GM23248 (cell line): ENCODE measurements around the gene BAIAP2. TPM values are rescaled to one million over a fixed set of nuclear protein-coding genes. Genes with fewer than 3 reads are reported as not detected.

ENCODE experiments used
- DNase-seq: peaks from one replicate; pipeline ENCODE4 v3.0.0-alpha.2; 2015
- H2AFZ ChIP-seq: fragments of 200-600 bp; sonication (generic); 2 replicates; pipeline ENCODE4 v1.6.1; 2016; ENCODE audit warnings: antibody characterized with exemption
- H3F3A ChIP-seq: fragments of 200-600 bp; sonication (generic); 2 replicates; pipeline ENCODE4 v1.6.1; 2016; ENCODE audit warnings: mild to moderate bottlenecking, antibody characterized with exemption, mixed run types; ENCODE audit not compliant: insufficient read depth
- H3K27ac ChIP-seq: fragments of 200-600 bp; sonication (generic); 2 replicates; pipeline ENCODE4 v1.5.1; 2016; ENCODE audit warnings: mild to moderate bottlenecking
- H3K27me3 ChIP-seq: fragments of 200-600 bp; sonication (generic); replicated peaks from 2 replicates; pipeline ENCODE4 v1.6.1; 2016; ENCODE audit warnings: mild to moderate bottlenecking; ENCODE audit not compliant: insufficient read depth
- H3K36me3 ChIP-seq: fragments of 200-600 bp; sonication (generic); 2 replicates; pipeline ENCODE4 v1.6.1; 2016; ENCODE audit warnings: low read depth, mild to moderate bottlenecking
- H3K4me1 ChIP-seq: fragments of 200-600 bp; sonication (generic); 2 replicates; pipeline ENCODE4 v1.6.1; 2016; ENCODE audit warnings: mild to moderate bottlenecking; ENCODE audit not compliant: insufficient read depth
- H3K4me2 ChIP-seq: fragments of 200-600 bp; sonication (generic); one replicate; pipeline ENCODE4 v1.6.1; 2016; ENCODE audit warnings: mild to moderate bottlenecking; ENCODE audit not compliant: unreplicated experiment
- H3K4me3 ChIP-seq: fragments of 200-600 bp; sonication (generic); 2 replicates; pipeline ENCODE4 v1.5.1; 2016; ENCODE audit warnings: mild to moderate bottlenecking
- H3K79me2 ChIP-seq: fragments of 200-600 bp; sonication (generic); 2 replicates; pipeline ENCODE4 v1.6.1; 2016; ENCODE audit warnings: mild to moderate bottlenecking; ENCODE audit not compliant: insufficient read depth
- H3K9ac ChIP-seq: fragments of 200-600 bp; sonication (generic); 2 replicates; pipeline ENCODE4 v1.6.1; 2016; ENCODE audit warnings: mild to moderate bottlenecking
- H3K9me2 ChIP-seq: fragments of 200-600 bp; sonication (generic); 2 replicates; pipeline ENCODE4 v1.6.1; 2016; ENCODE audit warnings: mixed run types, mild to moderate bottlenecking, moderate library complexity; ENCODE audit not compliant: insufficient read depth
- H3K9me3 ChIP-seq: fragments of 200-600 bp; sonication (generic); one replicate; pipeline ENCODE4 v1.6.1; 2017; ENCODE audit warnings: low read depth
- H4K20me1 ChIP-seq: fragments of 200-600 bp; sonication (generic); 2 replicates; pipeline ENCODE4 v1.6.0; 2016; ENCODE audit not compliant: insufficient read depth
- EZH2 ChIP-seq: fragments of 200-600 bp; sonication (generic); IDR thresholded peaks from 2 replicates; pipeline ENCODE4 v1.6.1; 2018; ENCODE audit warnings: antibody characterized with exemption, mild to moderate bottlenecking; ENCODE audit not compliant: insufficient read depth, poor library complexity, severe bottlenecking
- EZH2phosphoT487 ChIP-seq: fragments of 200-600 bp; sonication (generic); IDR thresholded peaks from 2 replicates; pipeline ENCODE4 v1.6.1; 2018; ENCODE audit warnings: antibody characterized with exemption, moderate library complexity, mild to moderate bottlenecking, low read depth; ENCODE audit not compliant: insufficient read depth
- WGBS, 2 experiments: methylation state at CpG; one replicate each; pipeline ENCODE4 v1.1.6; 2015 to 2017; ENCODE audit warnings: low lambda C conversion rate in 2 of 2, low coverage in 1 of 2; ENCODE audit errors: missing lambda C conversion rate in 2 of 2; 5-methylcytosine and 5-hydroxymethylcytosine counted together
- in situ Hi-C: fragments of 300-500 bp; cut with MboI; formaldehyde crosslinking; loops from 2 replicates; pipeline ENCODE4 v1.15.0; 2020
- polyA plus RNA-seq: library from polyadenylated mRNA; unstranded; fragments of >200 nt; fragmentation: Nextera tagmentation; extraction: Ambion mirVana; gene quantifications from 2 replicates; pipeline ENCODE4 v1.2.1, GENCODE V29; 2016
- total RNA-seq: library from RNA; depleted of rRNA; stranded (reverse); fragments of >200 nt; shearing (Covaris generic); gene quantifications from 2 replicates; pipeline ENCODE4 v1.2.3, GENCODE V29; 2014

The BAIAP2 gene
- total and polyA plus RNA-seq, 2 experiments from 2014 or later, result 28.2 to 31.7 TPM

DNA sequence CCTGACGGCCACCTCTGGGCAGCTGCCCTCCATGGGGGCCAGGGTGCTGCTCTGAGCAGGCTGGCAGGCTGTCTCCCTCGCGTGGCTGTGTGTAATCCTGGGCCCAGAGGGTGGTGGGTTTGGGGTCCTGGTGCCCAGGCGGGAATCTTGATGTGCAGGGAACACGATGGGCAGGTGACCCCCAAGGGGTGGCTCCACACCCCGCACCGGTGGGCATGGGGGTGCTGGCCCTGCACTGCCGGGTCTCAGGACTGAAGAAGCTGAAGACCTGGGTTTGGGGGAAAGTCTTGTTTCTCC is 34.7 kb upstream of the BAIAP2 start:
- no peaks in the 10 kb centered on the region for H3K36me3 ChIP-seq
- 82% methylated on average over 8 of the region's 8 CpGs for WGBS, 2 experiments
- peaks cover 27% of the 10 kb centered on the region for H3K27me3 ChIP-seq
- H3K27ac ChIP-seq, result no peak overlapping the region
- no peaks in the 10 kb centered on the region for H4K20me1 ChIP-seq
- no peaks in the 10 kb centered on the region for H3K9me3 ChIP-seq
- no peak overlapping the region for H3K4me2 ChIP-seq
- no peak overlapping the region for H3K9ac ChIP-seq
- no peaks in the 10 kb centered on the region for H3K79me2 ChIP-seq
- H3K9me2 ChIP-seq, result no peaks in the 10 kb centered on the region
- DNase-seq, result no peak
- no peak overlapping the region for H2AFZ ChIP-seq
- TF ChIP-seq EZH2phosphoT487 (no peak), EZH2 (no peak)
- in situ Hi-C loops, result no loop called here
- 0 out of 2 replicates have a peak, but pooled peaks cover 5% of the 10 kb centered on the region for H3K4me1 ChIP-seq
- no peak overlapping the region for H3K4me3 ChIP-seq
- H3F3A ChIP-seq, result no peaks in the 10 kb centered on the region

DNA sequence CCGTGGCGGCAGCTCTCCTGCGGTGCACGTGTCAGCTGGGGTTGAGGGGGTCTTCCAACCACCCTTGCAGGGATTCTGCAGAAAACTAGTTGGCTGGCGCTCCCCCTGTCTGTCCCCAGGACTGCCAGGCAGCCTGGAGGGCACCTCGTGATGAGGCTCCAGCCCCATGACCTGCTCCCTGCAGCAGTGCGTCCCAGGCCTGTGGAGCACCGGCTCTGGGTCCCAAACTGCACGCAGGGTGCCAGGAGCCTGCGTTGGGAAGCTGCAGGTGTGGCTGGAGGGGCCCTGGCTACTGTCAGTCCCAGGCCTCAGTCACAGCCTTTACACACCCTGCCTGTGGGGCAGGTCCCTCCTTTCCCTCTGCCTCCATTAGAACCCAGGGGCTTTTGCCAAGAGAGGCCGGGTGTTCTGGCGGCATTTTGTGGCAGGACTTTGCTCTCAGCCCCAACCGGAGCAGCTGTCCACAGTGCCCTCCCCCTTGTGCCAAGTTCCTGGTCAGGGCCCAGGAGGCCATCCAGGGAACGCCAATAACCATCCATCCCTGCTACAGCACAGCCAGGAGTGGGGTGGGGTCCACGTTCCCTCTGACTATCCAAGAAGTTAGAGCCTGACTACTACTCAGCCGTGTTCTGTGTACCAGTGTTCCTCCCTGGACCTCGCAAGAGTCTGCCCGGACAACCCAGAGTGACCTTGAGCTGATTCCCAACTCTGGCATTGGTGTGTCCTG is 34.2 kb upstream of the BAIAP2 start:
- Histone ChIP-seq H3K27me3 (peaks cover 27% of the 10 kb centered on the region), H3F3A (no peaks in the 10 kb centered on the region), H3K36me3 (no peaks in the 10 kb centered on the region), H3K27ac (no peak overlapping the region), H3K4me3 (no peak overlapping the region), H3K9ac (no peak overlapping the region), H2AFZ (no peak overlapping the region), H3K9me3 (no peaks in the 10 kb centered on the region), H4K20me1 (no peaks in the 10 kb centered on the region), H3K4me2 (no peak overlapping the region), H3K4me1 (0 out of 2 replicates have a peak, but pooled peaks cover 5% of the 10 kb centered on the region), H3K9me2 (no peaks in the 10 kb centered on the region), H3K79me2 (no peaks in the 10 kb centered on the region)
- WGBS, 2 experiments, result 48 to 55% methylated on average over 18 of the region's 18 CpGs
- DNase-seq, result no peak
- in situ Hi-C loops, result no loop called here
- TF ChIP-seq EZH2 (no peak), EZH2phosphoT487 (no peak)

DNA sequence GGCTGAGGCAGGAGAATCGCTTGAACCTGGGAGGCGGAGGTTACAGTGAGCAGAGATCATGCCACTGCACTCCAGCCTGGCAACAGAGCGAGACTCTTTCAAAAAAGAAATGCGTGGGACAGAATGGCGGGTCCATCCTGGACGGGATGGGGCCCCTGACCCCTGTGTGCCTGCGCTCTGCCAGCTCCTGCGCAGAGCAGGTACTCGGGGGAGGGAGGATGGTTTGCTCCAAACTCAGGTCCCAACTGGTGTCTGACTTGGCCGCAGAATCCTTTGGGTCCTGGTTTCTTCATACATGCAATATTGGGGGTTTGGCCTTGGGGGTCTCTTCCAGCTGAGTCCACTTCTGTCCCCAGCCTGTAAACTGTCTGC is 33.0 kb upstream of the BAIAP2 start:
- Histone ChIP-seq H3K27me3 (peaks cover 32% of the 10 kb centered on the region), H3K27ac (no peak overlapping the region), H3K4me3 (no peak overlapping the region), H3K4me1 (0 out of 2 replicates have a peak, but pooled peaks cover 5% of the 10 kb centered on the region), H3K4me2 (peak overlapping the region; percentile 3), H3F3A (peaks cover 4% of the 10 kb centered on the region; the same call in 1 of the 2 replicates), H3K9me3 (no peaks in the 10 kb centered on the region), H3K9me2 (no peaks in the 10 kb centered on the region), H3K36me3 (no peaks in the 10 kb centered on the region), H4K20me1 (no peaks in the 10 kb centered on the region), H3K9ac (no peak overlapping the region), H3K79me2 (no peaks in the 10 kb centered on the region), H2AFZ (no peak overlapping the region)
- no peak for DNase-seq
- WGBS, 2 experiments, result 82 to 84% methylated on average over 8 to 10 of the region's 10 CpGs
- TF ChIP-seq EZH2 (no peak), EZH2phosphoT487 (no peak)
- in situ Hi-C loops, result no loop called here

DNA sequence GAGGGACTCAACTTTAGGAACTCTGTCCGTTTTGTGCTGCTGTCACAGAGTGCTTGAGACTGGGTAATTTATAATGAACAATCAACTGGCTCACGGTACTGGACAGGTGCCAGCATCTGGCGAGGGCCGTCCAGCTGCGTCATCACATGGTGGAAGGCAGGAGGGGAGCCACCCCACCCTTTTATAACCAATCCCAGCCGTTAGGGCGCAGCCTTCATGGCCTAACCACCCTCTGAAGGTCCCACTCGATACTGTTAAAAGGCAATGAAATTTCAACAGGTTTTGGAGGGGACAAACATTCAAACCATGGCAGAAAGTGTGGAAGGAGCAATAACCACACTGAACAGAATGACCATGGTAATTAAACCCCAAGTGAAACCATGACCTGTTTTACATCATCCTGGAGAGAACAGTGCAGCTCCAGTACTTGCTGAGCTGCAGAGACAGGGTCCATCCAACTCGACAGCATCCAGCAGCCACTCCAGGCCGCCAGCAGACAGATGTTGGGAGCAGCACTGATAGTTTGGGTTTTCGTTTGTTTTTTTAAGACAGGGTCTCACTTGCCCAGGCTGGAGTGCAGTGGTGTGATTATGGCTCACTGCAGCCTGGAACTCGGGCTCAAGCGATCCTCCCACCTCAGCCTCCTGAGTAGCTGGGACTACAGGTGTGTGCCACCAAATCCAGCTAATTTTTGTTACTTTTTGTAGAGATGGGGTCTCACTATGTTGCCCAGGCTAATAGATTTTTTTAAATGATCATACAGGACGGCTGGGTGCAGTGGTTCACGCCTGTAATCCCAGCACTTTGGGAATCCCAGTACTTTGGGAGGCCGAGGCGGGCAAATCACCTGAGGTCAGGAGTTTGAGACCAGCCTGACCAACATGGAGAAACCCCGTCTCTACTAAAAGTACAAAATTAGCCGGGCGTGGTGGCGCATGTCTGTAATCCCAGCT is 32.3 kb upstream of the BAIAP2 start:
- WGBS, 2 experiments, result 19 to 27% methylated on average over 21 of the region's 21 CpGs

More for the DNA sequence above, 32.3 kb upstream of the BAIAP2 start:
- H3K4me3 ChIP-seq, result no peak overlapping the region
- H2AFZ ChIP-seq, result no peak overlapping the region
- TF ChIP-seq EZH2phosphoT487 (0 out of 2 replicates have a peak, but pooled peaks have one; percentile 7), EZH2 (no peak)
- H3K27me3 ChIP-seq, result peaks cover 32% of the 10 kb centered on the region
- H4K20me1 ChIP-seq, result no peaks in the 10 kb centered on the region
- no peaks in the 10 kb centered on the region for H3K36me3 ChIP-seq
- 0 out of 2 replicates have a peak, but pooled peaks cover 5% of the 10 kb centered on the region for H3K4me1 ChIP-seq
- H3K9me2 ChIP-seq, result no peaks in the 10 kb centered on the region
- in situ Hi-C loops, result no loop called here
- H3K4me2 ChIP-seq, result peak overlapping the region; percentile 3
- H3K9me3 ChIP-seq, result no peaks in the 10 kb centered on the region
- peak; percentile 65 for DNase-seq
- H3K9ac ChIP-seq, result no peak overlapping the region
- H3K79me2 ChIP-seq, result no peaks in the 10 kb centered on the region
- H3K27ac ChIP-seq, result no peak overlapping the region
- peaks cover 8% of the 10 kb centered on the region; the same call in 1 of the 2 replicates for H3F3A ChIP-seq
